HG02763 (cell line): ENCODE measurements around the gene EXOC3L2.

Source experiments
- ATAC-seq: cut with Tn5 transposase; IDR thresholded peaks from one replicate; pipeline ENCODE4 v1.9.1; 2021; ENCODE audit warnings: mild to moderate bottlenecking, moderate library complexity; ENCODE audit not compliant: unreplicated experiment

The EXOC3L2 gene

GRCh38 chr19:45163156-45163555 is 82.1 kb downstream of the EXOC3L2 start:
- ATAC-seq = no peak

DNA sequence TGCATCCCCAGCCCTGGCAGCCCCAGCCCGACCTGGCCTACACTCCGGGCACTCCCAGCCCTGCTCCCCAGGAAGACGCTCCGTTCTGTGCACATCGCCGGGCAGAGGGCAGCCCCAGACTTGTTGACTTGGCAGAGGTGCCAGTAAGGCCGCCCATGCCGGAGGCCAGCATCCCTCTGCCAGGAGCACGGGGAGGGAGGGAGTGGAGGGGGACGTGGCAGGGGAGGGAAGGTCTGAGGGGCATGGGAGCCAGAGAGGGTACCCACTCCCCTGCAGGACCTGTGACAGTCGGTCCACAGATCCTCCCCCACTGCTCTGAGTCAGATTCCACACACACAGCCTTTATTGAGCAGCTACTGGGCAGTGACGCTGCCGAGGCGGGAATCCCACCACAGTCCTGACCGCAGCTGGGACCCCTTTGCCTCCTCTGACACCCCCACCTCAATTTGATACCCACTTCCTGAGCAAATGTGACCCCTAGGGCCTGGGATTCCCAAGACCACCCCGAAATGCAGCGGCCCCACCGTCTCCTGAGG is 82.5 kb downstream of the EXOC3L2 start:
- ATAC-seq = no peak
